Endothelial cell of umbilical vein (primary cell): ENCODE results near the gene ANKS6.

Experiments used
- CTCF ChIP-seq, 2 donors: IDR thresholded peaks; 1 replicate in 1 of 2; 2 replicates in 1 of 2; pipeline ENCODE4 v1.5.1; 2011; ENCODE audit warnings: low read length in 2 of 2, mild to moderate bottlenecking in 2 of 2, moderate library complexity in 2 of 2, control low read depth in 1 of 2, inconsistent platforms in 1 of 2, low read depth in 1 of 2; ENCODE audit not compliant: insufficient read depth in 1 of 2; ENCODE audit errors: extremely low read depth in 1 of 2
- POLR2A ChIP-seq: IDR thresholded peaks from 2 replicates; pipeline ENCODE4 v1.6.1; 2012; ENCODE audit warnings: low read depth, mild to moderate bottlenecking, control low read depth, low read length
- POLR2AphosphoS5 ChIP-seq: IDR thresholded peaks from 2 replicates; pipeline ENCODE4 v1.6.1; 2012; ENCODE audit warnings: low read depth, mild to moderate bottlenecking, control low read depth, low read length, moderate library complexity; ENCODE audit not compliant: insufficient read depth

DNA sequence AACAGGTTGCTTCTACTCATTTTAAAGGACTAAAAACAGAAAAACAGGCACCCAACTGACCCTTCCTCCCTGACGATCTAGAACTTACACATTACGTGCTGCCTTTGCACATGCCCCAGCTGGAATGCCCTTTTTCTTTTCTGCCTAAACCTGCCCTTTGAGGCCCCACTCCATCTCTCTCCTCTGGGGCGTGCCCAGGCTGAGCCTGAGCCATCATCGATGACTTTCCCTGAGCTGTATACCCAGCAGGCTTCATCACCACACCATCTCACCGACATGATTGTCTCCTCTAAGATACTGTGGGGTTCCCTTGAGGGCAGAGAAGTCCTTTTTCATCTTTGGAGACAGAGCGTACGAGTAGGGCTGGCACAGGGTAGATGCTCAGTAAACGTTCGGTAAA lies 63.6 kb downstream of the ANKS6 start:
- TF ChIP-seq CTCF (IDR thresholded peaks at IDR 0.05; ENCODE audit: extremely low read depth in 1 of 2, insufficient read depth in 1 of 2, low read depth in 1 of 2, low read length in 2 of 2) = no peak
- no peak for TF ChIP-seq POLR2AphosphoS5
- TF ChIP-seq POLR2A = no peak
